ENCODE measurements around the gene GPR18.

DNA sequence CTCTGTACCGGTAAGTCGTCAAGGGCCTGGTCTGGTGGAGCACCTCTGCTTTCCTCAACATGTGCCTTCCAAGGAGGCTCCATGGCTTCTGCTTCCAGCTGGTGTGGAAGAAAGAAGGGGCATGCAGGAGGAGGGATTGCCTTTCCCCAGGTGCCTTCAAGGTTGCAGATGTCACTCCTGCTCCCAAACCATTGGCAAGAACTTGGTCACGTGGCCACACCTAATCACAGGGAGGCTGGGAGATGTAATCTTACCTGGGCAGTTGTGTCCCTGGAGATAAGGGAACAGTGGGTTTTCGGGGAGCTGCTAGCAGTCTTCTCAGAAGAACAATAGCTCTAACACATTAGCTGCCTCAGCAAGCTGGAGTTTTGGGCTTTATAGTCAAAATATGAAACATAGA, 9.7 kb upstream of the GPR18 start:
- TF ChIP-seq, protein P1, sequence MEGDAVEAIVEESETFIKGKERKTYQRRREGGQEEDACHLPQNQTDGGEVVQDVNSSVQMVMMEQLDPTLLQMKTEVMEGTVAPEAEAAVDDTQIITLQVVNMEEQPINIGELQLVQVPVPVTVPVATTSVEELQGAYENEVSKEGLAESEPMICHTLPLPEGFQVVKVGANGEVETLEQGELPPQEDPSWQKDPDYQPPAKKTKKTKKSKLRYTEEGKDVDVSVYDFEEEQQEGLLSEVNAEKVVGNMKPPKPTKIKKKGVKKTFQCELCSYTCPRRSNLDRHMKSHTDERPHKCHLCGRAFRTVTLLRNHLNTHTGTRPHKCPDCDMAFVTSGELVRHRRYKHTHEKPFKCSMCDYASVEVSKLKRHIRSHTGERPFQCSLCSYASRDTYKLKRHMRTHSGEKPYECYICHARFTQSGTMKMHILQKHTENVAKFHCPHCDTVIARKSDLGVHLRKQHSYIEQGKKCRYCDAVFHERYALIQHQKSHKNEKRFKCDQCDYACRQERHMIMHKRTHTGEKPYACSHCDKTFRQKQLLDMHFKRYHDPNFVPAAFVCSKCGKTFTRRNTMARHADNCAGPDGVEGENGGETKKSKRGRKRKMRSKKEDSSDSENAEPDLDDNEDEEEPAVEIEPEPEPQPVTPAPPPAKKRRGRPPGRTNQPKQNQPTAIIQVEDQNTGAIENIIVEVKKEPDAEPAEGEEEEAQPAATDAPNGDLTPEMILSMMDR (IDR thresholded peaks at IDR 0.05; ENCODE audit: insufficient read depth, low read length, poor library complexity, severe bottlenecking) = no peak
- TF ChIP-seq EZH2phosphoT487 (conservative IDR thresholded peaks at IDR 0.05; ENCODE audit: low read length) = no peak
